Islet of Langerhans (tissue), 1 donor: ENCODE data around the gene CPA5.

Experiments used
- FAIRE-seq: peaks from one replicate; lab custom pipeline; 2011; peaks lifted over from hg19 to GRCh38; lab: Jason Lieb, UNC

Gene CPA5

DNA sequence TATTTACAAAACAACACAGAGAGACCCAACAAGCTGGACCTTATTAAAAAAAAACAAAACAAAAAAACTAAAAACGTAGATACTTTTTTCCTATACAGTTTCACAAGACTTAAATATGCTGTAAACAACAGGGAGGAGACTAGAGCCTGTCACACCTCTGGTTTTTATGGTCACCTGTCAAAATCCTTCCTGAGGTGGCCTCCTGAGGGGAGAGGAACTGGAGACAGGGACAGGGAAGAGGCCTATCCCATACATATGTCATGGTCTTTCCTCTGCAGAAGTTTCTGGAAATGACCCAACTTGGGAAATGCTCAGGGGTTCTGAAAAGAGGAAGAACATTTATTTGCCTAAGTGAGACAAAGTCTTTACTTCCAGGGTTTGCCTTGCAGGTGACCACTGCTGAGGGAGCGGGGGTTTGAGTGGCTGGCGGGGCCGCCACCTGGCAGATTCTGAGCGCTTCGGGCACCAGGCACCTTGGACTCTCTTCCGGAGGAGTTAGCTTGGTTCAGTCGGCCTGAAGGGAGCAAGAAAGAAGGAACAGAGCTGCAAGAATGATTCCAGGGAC lies 54.0 kb downstream of the CPA5 start:
- FAIRE-seq, result no peak

- FAIRE-seq, result no peak
Measured at GRCh38 chr7:130400120-130400572, 55.5 kb downstream of the CPA5 start.

DNA sequence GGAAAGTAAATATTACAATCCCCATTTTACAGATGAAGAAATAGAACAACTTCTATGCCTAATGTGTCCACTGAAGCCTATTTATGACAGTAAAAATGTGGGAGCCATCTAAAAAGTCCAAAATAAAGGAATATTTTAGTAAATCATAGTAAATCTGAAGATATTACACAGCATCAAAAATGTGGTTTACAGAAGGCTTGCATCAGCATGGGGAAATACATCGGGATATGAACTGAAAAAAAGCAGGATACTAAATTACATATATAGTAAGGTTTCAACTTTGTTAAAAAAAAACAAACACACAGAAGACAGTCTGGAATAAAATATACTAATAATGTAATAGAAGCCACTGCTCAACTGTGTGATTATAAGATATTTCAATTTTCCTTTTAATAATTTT lies 56.5 kb downstream of the CPA5 start:
- no peak for FAIRE-seq

DNA sequence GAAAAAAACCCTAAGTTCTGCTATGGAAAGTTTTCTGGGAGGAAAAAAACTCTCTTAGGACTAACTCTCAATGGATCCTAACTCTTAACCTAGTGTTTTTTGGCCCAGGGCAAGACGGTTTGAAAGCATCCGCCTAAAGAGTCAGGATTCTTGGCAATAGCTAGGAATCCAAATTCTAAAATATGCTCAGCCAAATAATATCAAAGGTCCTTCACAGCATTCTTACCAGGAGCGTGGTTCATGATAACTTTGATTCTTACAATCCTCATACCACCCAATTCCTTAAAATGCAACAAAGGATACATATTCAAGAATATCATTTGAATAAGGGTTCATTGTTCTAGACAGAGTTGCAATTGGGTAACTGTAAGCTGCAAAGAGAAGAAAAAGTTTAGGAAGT lies 57.0 kb downstream of the CPA5 start:
- FAIRE-seq, result peak; percentile 5

DNA sequence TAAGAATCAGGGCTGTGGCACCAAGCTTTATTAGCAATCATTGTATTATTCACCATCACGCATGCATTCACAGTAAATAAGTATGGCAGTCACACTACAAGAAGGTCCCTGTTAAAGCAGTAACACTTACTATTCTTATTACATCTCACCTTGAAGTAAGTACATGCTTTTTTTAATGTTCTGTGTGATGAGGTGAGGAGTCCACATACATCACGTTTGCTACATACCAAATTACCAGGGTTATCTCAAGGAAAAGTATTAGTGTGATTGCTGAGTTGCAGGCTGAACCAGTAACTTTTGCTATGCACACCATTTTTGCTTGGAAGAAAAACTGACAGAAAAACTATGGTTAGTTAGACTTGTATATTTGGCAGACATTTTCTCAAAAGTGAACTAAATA lies 60.4 kb downstream of the CPA5 start:
- FAIRE-seq, result peak; percentile 38

DNA sequence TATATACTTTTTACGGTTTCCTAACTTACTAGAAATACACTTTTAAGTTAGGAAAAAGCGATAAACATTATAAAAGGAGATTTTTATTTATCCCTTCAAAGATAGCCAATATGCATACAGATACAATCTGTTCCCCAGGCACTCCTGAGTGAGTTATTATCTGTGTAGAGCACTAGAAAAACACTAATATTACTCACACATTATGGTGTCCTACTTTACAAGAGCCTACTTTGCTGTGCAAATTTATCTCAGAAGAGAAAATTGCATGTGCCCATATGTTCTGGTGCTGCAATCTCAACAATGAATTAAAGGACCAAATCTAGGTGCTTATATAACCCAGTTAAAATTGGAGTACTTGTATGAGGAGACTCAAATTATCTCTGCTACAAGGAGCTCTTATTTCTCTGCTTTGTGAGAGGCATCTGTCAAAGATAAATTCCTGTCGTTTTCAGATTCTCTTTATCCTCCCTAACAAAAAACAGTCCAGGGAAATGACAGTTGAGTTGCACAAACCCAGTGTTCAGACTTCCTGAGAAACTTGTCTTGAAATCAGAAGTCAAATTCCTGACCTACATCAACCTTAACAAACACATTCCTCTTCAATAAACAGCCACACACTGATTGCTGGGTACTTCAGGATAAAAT lies 64.6 kb downstream of the CPA5 start:
- FAIRE-seq, result peak; percentile 92

- peak; percentile 17 for FAIRE-seq
Measured at GRCh38 chr7:130409712-130410072, 65.1 kb downstream of the CPA5 start.

GRCh38 chr7:130410868-130411541 lies 66.4 kb downstream of the CPA5 start:
- FAIRE-seq, result peak; percentile 24

DNA sequence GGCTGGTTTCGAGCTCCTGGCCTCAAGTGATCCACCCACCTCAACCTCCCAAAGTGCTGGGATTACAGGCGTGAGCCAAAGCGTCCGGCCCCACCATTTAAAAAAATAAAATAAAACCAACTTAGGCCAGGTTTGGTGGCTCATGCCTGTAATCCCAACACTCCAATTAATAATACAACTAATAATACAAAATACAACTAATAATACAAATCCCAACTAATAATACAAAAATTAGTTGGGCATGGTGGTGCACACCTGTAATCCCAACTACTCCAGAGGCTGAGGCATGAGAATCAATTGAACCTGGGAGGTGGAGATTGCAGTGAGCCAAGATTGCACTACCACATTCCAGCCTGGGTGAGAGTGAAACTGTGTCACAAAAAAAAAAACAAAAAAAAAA lies 68.6 kb downstream of the CPA5 start:
- no peak for FAIRE-seq

DNA sequence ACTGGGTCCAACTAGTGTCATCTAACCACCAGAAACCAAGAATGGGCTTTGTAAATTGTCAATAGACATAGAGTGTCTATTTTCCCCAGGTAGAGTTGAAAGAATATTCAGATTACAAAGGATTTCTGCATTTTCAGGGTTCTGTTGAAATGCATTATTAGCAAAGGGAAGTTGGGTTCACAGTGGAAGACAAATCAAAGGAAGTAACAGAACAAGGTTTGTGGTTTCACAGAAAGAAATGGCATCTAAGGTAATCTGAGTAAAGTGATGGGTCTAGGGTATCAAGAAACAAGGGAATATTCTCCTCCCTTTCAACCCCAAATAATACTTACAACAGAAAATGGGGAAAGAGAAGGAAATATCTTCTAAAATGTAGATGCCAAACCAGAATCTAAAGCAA lies 70.4 kb downstream of the CPA5 start:
- FAIRE-seq, result no peak

- FAIRE-seq, result no peak
Measured at GRCh38 chr7:130417213-130417612, 72.6 kb downstream of the CPA5 start.

- no peak for FAIRE-seq
Measured at GRCh38 chr7:130418306-130418705, 73.7 kb downstream of the CPA5 start.
